Esophagus muscularis mucosa (tissue), 4 donors: Measurements from ENCODE around the gene DOCK2. TPM values are rescaled to one million over a fixed set of nuclear protein-coding genes. Genes with fewer than 3 reads are reported as not detected.

Experiments
- DNase-seq: peaks from one replicate; pipeline ENCODE4 v3.0.0-alpha.2; 2017; ENCODE audit errors: extremely low spot score
- H3K27ac ChIP-seq, 4 donors: fragments of 200-600 bp; sonication (generic); replicated peaks in 1 of 4; 1 replicate in 3 of 4; 2 replicates in 1 of 4; pipeline ENCODE4 v1.5.1; 2016 to 2019; ENCODE audit warnings: mild to moderate bottlenecking in 1 of 4
- H3K27me3 ChIP-seq, 4 donors: fragments of 200-600 bp; sonication (generic); one replicate each; pipeline versions ENCODE4 v1.5.1 to v1.6.0; 2016 to 2019
- H3K36me3 ChIP-seq, 4 donors: fragments of 200-600 bp; sonication (generic); one replicate each; pipeline ENCODE4 v1.5.1; 2016 to 2019
- H3K4me1 ChIP-seq, 4 donors: fragments of 200-600 bp; sonication (generic); one replicate each; pipeline ENCODE4 v1.5.1; 2016 to 2019
- H3K4me3 ChIP-seq, 4 donors: fragments of 200-600 bp; sonication (generic); 1 replicate in 2 of 4; 2 replicates in 2 of 4; pipeline ENCODE4 v1.5.1; 2016 to 2019; ENCODE audit warnings: mild to moderate bottlenecking in 4 of 4, moderate library complexity in 1 of 4
- H3K9me3 ChIP-seq, 4 donors: fragments of 200-600 bp; sonication (generic); 1 replicate in 3 of 4; 2 replicates in 1 of 4; pipeline ENCODE4 v1.5.1; 2016 to 2019
- EP300 ChIP-seq: sonication (generic); formaldehyde crosslinking; IDR thresholded peaks from one replicate; pipeline ENCODE4 v1.6.1; 2017; ENCODE audit warnings: antibody characterized with exemption
- POLR2A ChIP-seq: fragments of 450-650 bp; IDR thresholded peaks from one replicate; pipeline ENCODE4 v1.6.1; 2017; ENCODE audit warnings: antibody characterized with exemption, moderate library complexity, mild to moderate bottlenecking, low read depth
- POLR2AphosphoS5 ChIP-seq, 2 donors: sonication (generic); formaldehyde crosslinking; IDR thresholded peaks; one replicate each; pipeline ENCODE4 v1.6.1; 2017; ENCODE audit warnings: antibody characterized with exemption in 2 of 2
- WGBS: methylation state at CpG from one replicate; pipeline ENCODE4 v1.1.5; 2018; 5-methylcytosine and 5-hydroxymethylcytosine counted together
- intact Hi-C: fragments of 100-400 bp; cut with DNase I; formaldehyde crosslinking; loops from one replicate; pipeline ENCODE4 v1.15.1; 2023
- total RNA-seq, 4 donors: library from RNA; depleted of rRNA; stranded (reverse); fragments of >200 nt; gene quantifications; one replicate each; pipeline versions ENCODE4 v1.1.0 to v1.2.1, GENCODE V29; 2016
- TF ChIP-seq, protein P1 (sequence below), 3 experiments: fragments of 200-600 bp in 2 of 3; fragments of 450-650 bp in 1 of 3; sonication (generic) in 2 of 3; IDR thresholded peaks; one replicate each; pipeline ENCODE4 v1.5.1; 2017 to 2019; ENCODE audit warnings: antibody characterized with exemption in 3 of 3, mild to moderate bottlenecking in 2 of 3, moderate library complexity in 1 of 3

The DOCK2 gene
- total RNA-seq, 4 donors from 2014 or later = 9.2 to 18.3 (median 13.7) TPM

DNA sequence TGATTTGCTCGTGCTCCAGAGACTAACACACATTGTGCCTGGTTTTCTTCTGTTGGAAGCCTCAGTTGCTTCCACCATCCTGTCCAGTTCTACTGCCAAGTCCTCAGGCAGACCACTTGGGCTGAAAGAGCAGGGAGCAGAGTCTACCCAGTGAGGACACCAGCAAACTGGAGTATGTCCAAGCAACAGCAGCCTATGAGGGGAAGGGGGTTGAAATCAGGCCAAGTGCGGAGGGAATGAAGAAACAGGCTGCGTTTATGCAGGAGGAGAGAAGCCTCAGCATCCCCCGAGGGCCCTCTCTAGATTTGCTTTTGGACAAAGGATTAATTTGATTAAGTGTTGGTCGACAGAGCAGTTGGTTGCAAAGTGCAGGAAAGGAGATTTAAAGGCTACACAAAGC lies 14.5 kb downstream of the DOCK2 start:
- Histone ChIP-seq H3K36me3 (no peaks in the 10 kb centered on the region), H3K4me3 (no peak overlapping the region)
- TF ChIP-seq POLR2AphosphoS5 (IDR thresholded peaks at IDR 0.05) = no peak
- no peak for TF ChIP-seq EP300
- TF ChIP-seq POLR2A = no peak
- TF ChIP-seq, protein P1, sequence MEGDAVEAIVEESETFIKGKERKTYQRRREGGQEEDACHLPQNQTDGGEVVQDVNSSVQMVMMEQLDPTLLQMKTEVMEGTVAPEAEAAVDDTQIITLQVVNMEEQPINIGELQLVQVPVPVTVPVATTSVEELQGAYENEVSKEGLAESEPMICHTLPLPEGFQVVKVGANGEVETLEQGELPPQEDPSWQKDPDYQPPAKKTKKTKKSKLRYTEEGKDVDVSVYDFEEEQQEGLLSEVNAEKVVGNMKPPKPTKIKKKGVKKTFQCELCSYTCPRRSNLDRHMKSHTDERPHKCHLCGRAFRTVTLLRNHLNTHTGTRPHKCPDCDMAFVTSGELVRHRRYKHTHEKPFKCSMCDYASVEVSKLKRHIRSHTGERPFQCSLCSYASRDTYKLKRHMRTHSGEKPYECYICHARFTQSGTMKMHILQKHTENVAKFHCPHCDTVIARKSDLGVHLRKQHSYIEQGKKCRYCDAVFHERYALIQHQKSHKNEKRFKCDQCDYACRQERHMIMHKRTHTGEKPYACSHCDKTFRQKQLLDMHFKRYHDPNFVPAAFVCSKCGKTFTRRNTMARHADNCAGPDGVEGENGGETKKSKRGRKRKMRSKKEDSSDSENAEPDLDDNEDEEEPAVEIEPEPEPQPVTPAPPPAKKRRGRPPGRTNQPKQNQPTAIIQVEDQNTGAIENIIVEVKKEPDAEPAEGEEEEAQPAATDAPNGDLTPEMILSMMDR (IDR thresholded peaks at IDR 0.05) = no peak

DNA sequence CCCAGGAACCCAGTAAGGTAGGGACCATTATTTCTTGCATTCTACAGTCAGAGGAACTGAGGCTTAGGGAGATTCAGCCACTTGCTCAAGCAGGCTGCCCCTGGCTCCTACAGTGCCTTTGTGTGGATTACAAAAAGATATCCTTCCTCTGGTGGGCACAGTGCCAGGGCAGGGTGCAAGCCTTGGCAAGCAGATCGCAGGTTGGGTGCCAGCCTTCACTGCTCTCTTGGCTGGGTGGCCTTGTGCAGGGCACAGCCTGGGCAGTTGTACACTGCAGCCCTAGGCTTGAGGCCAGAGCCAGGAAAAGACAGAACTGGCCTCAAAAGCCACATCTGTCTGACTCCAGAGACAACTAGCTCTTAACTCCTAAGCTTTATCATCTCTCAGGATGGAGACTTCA lies 15.0 kb downstream of the DOCK2 start:
- no peaks in the 10 kb centered on the region for H3K36me3 ChIP-seq
- no peaks in the 10 kb centered on the region for H3K9me3 ChIP-seq
- H3K4me3 ChIP-seq = no peak overlapping the region
- TF ChIP-seq POLR2A (no peak), EP300 (no peak), POLR2AphosphoS5 (IDR thresholded peaks at IDR 0.05) (no peak)
- TF ChIP-seq, protein P1 (IDR thresholded peaks at IDR 0.05) = no peak
- no peak for DNase-seq
- no peak overlapping the region for H3K27ac ChIP-seq
- intact Hi-C loops = no loop called here
- H3K4me1 ChIP-seq = peaks cover 5 to 10% (median 7%) of the 10 kb centered on the region in 4 donors
- H3K27me3 ChIP-seq = peaks cover 0 to 8% (median 0%) of the 10 kb centered on the region in 4 donors
- WGBS = 17% methylated on average over 1 of the region's 1 CpG

More for the DNA sequence above, 14.5 kb downstream of the DOCK2 start:
- Histone ChIP-seq H3K4me1 (peaks cover 5 to 10% (median 7%) of the 10 kb centered on the region in 4 donors), H3K27ac (no peak overlapping the region), H3K9me3 (no peaks in the 10 kb centered on the region), H3K27me3 (peaks cover 0 to 13% (median 0%) of the 10 kb centered on the region in 4 donors)
- intact Hi-C loops = no loop called here
- 49% methylated on average over 5 of the region's 5 CpGs for WGBS
- DNase-seq = no peak

DNA sequence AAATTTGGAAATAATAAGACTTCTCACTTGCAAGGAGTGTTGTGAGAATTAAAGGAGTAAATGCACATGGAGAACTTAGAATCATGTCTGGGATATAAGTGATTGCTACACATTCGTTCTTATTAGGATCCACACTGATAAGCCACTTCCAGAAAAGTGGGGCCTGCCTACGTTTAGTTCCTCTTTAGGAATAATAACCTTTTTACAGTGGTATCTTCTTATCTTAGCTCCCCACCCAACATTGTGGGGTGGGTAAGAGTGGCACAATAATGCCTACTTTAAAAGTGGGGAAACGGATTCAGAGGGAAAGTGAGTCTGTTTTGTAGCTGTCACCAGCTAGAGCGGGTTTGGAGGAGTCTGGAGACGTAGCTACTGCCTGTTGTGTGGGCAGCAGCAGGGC lies 16.0 kb downstream of the DOCK2 start:
- Histone ChIP-seq H3K27ac (no peak overlapping the region), H3K36me3 (no peaks in the 10 kb centered on the region), H3K4me1 (peaks cover 5 to 10% (median 7%) of the 10 kb centered on the region in 4 donors), H3K27me3 (peaks cover 0 to 4% (median 0%) of the 10 kb centered on the region in 4 donors), H3K4me3 (no peak overlapping the region), H3K9me3 (no peaks in the 10 kb centered on the region)
- DNase-seq = no peak
- intact Hi-C loops = no loop called here
- 94% methylated on average over 5 of the region's 5 CpGs for WGBS
- TF ChIP-seq EP300 (no peak), POLR2A (no peak), POLR2AphosphoS5 (IDR thresholded peaks at IDR 0.05) (no peak)
- TF ChIP-seq, protein P1 (IDR thresholded peaks at IDR 0.05) = no peak

DNA sequence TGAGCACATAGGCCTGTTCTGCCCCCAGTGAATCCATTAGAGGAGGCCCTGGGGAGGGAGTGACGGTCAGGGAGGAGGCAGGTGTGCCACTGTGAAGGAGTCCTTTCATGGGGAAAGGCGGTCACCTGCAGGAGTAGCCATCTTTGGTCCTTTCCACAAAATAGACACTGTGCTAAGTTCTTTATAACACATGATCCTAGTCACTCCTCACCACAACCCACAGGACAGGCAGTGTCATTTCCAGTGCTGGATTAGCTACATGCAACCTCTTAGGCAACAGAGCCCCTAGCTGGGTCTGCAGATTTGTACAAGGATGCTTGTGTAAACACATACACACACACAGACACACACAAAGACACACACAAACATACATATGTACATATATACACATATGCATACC lies 18.3 kb downstream of the DOCK2 start:
- H3K9me3 ChIP-seq = no peaks in the 10 kb centered on the region
- 95% methylated on average over 2 of the region's 2 CpGs for WGBS
- peaks cover 0 to 4% (median 0%) of the 10 kb centered on the region in 4 donors for H3K27me3 ChIP-seq
- intact Hi-C loops = no loop called here
- H3K4me3 ChIP-seq = no peak overlapping the region
- DNase-seq = no peak
- H3K36me3 ChIP-seq = no peaks in the 10 kb centered on the region
- peaks cover 0 to 6% (median 4%) of the 10 kb centered on the region in 4 donors for H3K4me1 ChIP-seq
- no peak overlapping the region for H3K27ac ChIP-seq
- TF ChIP-seq, protein P1 (IDR thresholded peaks at IDR 0.05) = no peak
- TF ChIP-seq POLR2A (no peak), POLR2AphosphoS5 (IDR thresholded peaks at IDR 0.05) (no peak), EP300 (no peak)
